ENCODE results near the gene FIBP. TPM values are rescaled to one million over a fixed set of nuclear protein-coding genes. Genes with fewer than 3 reads are reported as not detected.

FIBP gene
- polyA plus RNA-seq, 2 donors: 20.7 to 38.1 TPM

DNA sequence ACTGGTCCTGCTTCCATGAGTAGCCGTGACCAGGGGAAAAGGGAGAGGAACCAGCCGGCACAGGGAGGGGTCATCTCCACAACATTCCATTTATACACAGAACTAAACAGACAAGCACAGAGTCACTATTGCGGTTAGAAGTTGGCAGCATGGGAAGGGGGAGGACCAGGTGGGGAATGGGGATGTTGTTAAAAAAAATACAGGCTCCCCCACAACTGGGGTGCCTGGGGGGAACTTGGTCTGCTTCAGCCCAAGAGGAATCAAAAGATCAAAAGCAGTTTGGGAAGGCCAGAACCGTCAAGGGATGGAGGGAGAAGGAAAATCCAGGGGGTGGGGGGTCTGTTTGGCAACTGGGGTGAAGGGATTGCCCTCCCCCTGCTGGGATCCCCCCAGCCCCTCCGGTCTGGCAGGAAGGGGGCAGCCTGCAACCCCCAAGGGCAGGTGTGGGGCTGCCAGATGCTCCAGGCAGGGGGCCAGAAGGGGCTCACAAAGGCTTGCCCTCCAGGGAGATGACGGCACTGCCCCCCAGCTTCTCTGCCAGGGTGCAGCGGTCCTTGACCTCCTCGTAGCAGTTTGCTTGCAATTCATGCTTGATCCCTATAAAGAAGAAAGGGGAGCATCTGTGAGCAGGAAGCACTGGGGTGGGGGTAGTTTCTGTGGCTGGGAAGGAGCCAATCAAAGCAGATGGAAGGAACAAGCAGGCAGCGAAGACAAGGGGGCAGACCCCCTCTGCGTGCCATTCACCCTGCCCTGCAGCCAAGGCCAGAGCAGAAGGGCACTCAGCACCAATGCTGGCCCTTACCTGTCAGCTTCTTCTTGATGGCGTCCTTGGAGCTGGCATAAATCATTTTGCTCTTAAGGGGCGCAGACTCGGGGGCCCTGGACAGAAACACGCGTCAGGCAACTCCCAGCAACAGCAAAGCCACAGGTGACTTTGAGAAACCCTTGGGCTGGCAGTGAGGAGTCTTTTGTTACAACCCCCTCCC lies 33.1 kb downstream of the FIBP start:
- H3K4me1 ChIP-seq (ENCODE audit: control insufficient read depth in 2 of 2, insufficient read depth in 2 of 2, low read length in 1 of 2): peaks cover 4% of the 10 kb centered on the region in 2 donors
- no peak overlapping the region for H3K27ac ChIP-seq (ENCODE audit: low read depth in 2 of 2, low read length in 1 of 2)
- 73 to 75% methylated on average over 15 of the region's 15 CpGs for WGBS, 2 donors
- peaks cover 23 to 45% of the 10 kb centered on the region in 2 donors for H3K36me3 ChIP-seq (ENCODE audit: control insufficient read depth in 2 of 2, insufficient read depth in 2 of 2, low read length in 1 of 2)
- H3K4me3 ChIP-seq (ENCODE audit: low read depth in 1 of 2, low read length in 2 of 2): no peak overlapping the region
- peaks cover 0 to 3% of the 10 kb centered on the region in 2 donors for H3K9me3 ChIP-seq (ENCODE audit: control insufficient read depth in 2 of 2, insufficient read depth in 1 of 2, low read depth in 1 of 2, low read length in 1 of 2)
- no peaks in the 10 kb centered on the region for H3K27me3 ChIP-seq (ENCODE audit: control insufficient read depth in 1 of 2, insufficient read depth in 2 of 2, low read length in 2 of 2)

- Histone ChIP-seq H3K9me3 (ENCODE audit: control insufficient read depth in 2 of 2, insufficient read depth in 1 of 2, low read depth in 1 of 2, low read length in 1 of 2) (peaks cover 0 to 3% of the 10 kb centered on the region in 2 donors), H3K27me3 (ENCODE audit: control insufficient read depth in 1 of 2, insufficient read depth in 2 of 2, low read length in 2 of 2) (no peaks in the 10 kb centered on the region), H3K27ac (ENCODE audit: low read depth in 2 of 2, low read length in 1 of 2) (no peak overlapping the region), H3K4me1 (ENCODE audit: control insufficient read depth in 2 of 2, insufficient read depth in 2 of 2, low read length in 1 of 2) (peaks cover 4% of the 10 kb centered on the region in 2 donors), H3K4me3 (ENCODE audit: low read depth in 1 of 2, low read length in 2 of 2) (no peak overlapping the region), H3K36me3 (ENCODE audit: control insufficient read depth in 2 of 2, insufficient read depth in 2 of 2, low read length in 1 of 2) (peaks cover 23 to 45% of the 10 kb centered on the region in 2 donors)
- WGBS, 2 donors: 73 to 85% methylated on average over 4 of the region's 4 CpGs
Measured at GRCh38 chr11:65854161-65854592, 34.1 kb downstream of the FIBP start.

- Histone ChIP-seq H3K4me1 (ENCODE audit: control insufficient read depth in 2 of 2, insufficient read depth in 2 of 2, low read length in 1 of 2) (peaks cover 4% of the 10 kb centered on the region in 2 donors), H3K36me3 (ENCODE audit: control insufficient read depth in 2 of 2, insufficient read depth in 2 of 2, low read length in 1 of 2) (peaks cover 23 to 45% of the 10 kb centered on the region in 2 donors), H3K9me3 (ENCODE audit: control insufficient read depth in 2 of 2, insufficient read depth in 1 of 2, low read depth in 1 of 2, low read length in 1 of 2) (peaks cover 0 to 3% of the 10 kb centered on the region in 2 donors), H3K27ac (ENCODE audit: low read depth in 2 of 2, low read length in 1 of 2) (no peak overlapping the region), H3K27me3 (ENCODE audit: control insufficient read depth in 1 of 2, insufficient read depth in 2 of 2, low read length in 2 of 2) (no peaks in the 10 kb centered on the region), H3K4me3 (ENCODE audit: low read depth in 1 of 2, low read length in 2 of 2) (no peak overlapping the region)
- WGBS, 2 donors: 87 to 96% methylated on average over 6 of the region's 6 CpGs
Measured at GRCh38 chr11:65853246-65853979, 34.9 kb downstream of the FIBP start.

DNA sequence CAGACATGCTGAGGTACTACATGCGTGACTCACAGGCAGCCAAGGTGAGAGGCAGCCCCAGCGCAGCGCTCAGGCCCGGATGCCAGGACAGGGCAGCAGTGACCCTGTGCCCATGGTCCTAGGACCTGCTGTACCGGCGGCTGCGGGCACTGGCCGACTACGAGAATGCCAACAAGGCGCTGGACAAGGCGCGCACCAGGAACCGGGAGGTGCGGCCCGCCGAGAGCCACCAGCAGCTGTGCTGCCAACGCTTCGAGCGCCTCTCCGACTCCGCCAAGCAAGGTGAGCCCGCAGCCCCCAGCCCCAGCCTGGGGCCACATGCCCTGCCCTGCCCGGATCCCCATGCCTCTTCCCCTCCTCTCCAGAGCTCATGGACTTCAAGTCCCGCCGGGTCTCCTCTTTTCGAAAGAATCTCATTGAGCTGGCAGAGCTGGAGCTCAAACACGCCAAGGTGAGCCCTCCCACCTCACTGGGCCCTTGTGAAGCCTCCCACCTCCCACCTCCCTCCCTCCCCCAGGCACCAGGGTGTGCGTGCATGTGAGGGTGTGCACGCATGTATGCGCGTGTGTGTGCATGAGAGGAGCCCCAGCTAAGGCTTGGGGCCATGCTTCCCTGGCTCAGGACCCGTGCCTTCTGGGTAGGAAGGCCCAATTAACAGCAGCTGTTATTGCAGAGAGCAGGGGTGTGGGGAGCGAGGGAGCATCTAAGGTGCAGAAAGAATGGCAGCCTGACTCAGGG lies 35.6 kb downstream of the FIBP start:
- Histone ChIP-seq H3K9me3 (ENCODE audit: control insufficient read depth in 2 of 2, insufficient read depth in 1 of 2, low read depth in 1 of 2, low read length in 1 of 2) (peaks cover 0 to 3% of the 10 kb centered on the region in 2 donors), H3K4me1 (ENCODE audit: control insufficient read depth in 2 of 2, insufficient read depth in 2 of 2, low read length in 1 of 2) (peaks cover 4% of the 10 kb centered on the region in 2 donors), H3K27ac (ENCODE audit: low read depth in 2 of 2, low read length in 1 of 2) (no peak overlapping the region), H3K4me3 (ENCODE audit: low read depth in 1 of 2, low read length in 2 of 2) (no peak overlapping the region), H3K27me3 (ENCODE audit: control insufficient read depth in 1 of 2, insufficient read depth in 2 of 2, low read length in 2 of 2) (no peaks in the 10 kb centered on the region), H3K36me3 (ENCODE audit: control insufficient read depth in 2 of 2, insufficient read depth in 2 of 2, low read length in 1 of 2) (peaks cover 23 to 45% of the 10 kb centered on the region in 2 donors)
- 86 to 90% methylated on average over 33 of the region's 33 CpGs for WGBS, 2 donors

GRCh38 chr11:65851811-65852507 lies 36.3 kb downstream of the FIBP start:
- no peak overlapping the region for H3K4me3 ChIP-seq (ENCODE audit: low read depth in 1 of 2, low read length in 2 of 2)
- no peak overlapping the region for H3K27ac ChIP-seq (ENCODE audit: low read depth in 2 of 2, low read length in 1 of 2)
- peaks cover 0 to 3% of the 10 kb centered on the region in 2 donors for H3K9me3 ChIP-seq (ENCODE audit: control insufficient read depth in 2 of 2, insufficient read depth in 1 of 2, low read depth in 1 of 2, low read length in 1 of 2)
- 80 to 88% methylated on average over 10 of the region's 10 CpGs for WGBS, 2 donors
- H3K4me1 ChIP-seq (ENCODE audit: control insufficient read depth in 2 of 2, insufficient read depth in 2 of 2, low read length in 1 of 2): peaks cover 4% of the 10 kb centered on the region in 2 donors
- no peaks in the 10 kb centered on the region for H3K27me3 ChIP-seq (ENCODE audit: control insufficient read depth in 1 of 2, insufficient read depth in 2 of 2, low read length in 2 of 2)
- H3K36me3 ChIP-seq (ENCODE audit: control insufficient read depth in 2 of 2, insufficient read depth in 2 of 2, low read length in 1 of 2): peaks cover 23 to 45% of the 10 kb centered on the region in 2 donors

- 88 to 90% methylated on average over 14 of the region's 14 CpGs for whole genome bisulfite sequencing, 2 donors
- H3K4me3 ChIP-seq (ENCODE audit: low read depth in 1 of 2, low read length in 2 of 2): no peak overlapping the region
- H3K4me1 ChIP-seq (ENCODE audit: control insufficient read depth in 2 of 2, insufficient read depth in 2 of 2, low read length in 1 of 2): peaks cover 0 to 4% of the 10 kb centered on the region in 2 donors
- H3K9me3 ChIP-seq (ENCODE audit: control insufficient read depth in 2 of 2, insufficient read depth in 1 of 2, low read depth in 1 of 2, low read length in 1 of 2): peaks cover 0 to 3% of the 10 kb centered on the region in 2 donors
- H3K36me3 ChIP-seq (ENCODE audit: control insufficient read depth in 2 of 2, insufficient read depth in 2 of 2, low read length in 1 of 2): peaks cover 23 to 44% of the 10 kb centered on the region in 2 donors
- H3K27ac ChIP-seq (ENCODE audit: low read depth in 2 of 2, low read length in 1 of 2): no peak overlapping the region
- H3K27me3 ChIP-seq (ENCODE audit: control insufficient read depth in 1 of 2, insufficient read depth in 2 of 2, low read length in 2 of 2): no peaks in the 10 kb centered on the region
Measured at GRCh38 chr11:65851083-65851579, 37.1 kb downstream of the FIBP start.

GRCh38 chr11:65850217-65851082 lies 37.8 kb downstream of the FIBP start:
- Histone ChIP-seq H3K4me3 (ENCODE audit: low read depth in 1 of 2, low read length in 2 of 2) (no peak overlapping the region), H3K4me1 (ENCODE audit: control insufficient read depth in 2 of 2, insufficient read depth in 2 of 2, low read length in 1 of 2) (peaks cover 0 to 2% of the 10 kb centered on the region in 2 donors), H3K27me3 (ENCODE audit: control insufficient read depth in 1 of 2, insufficient read depth in 2 of 2, low read length in 2 of 2) (no peaks in the 10 kb centered on the region), H3K9me3 (ENCODE audit: control insufficient read depth in 2 of 2, insufficient read depth in 1 of 2, low read depth in 1 of 2, low read length in 1 of 2) (peaks cover 0 to 3% of the 10 kb centered on the region in 2 donors), H3K36me3 (ENCODE audit: control insufficient read depth in 2 of 2, insufficient read depth in 2 of 2, low read length in 1 of 2) (peaks cover 18 to 38% of the 10 kb centered on the region in 2 donors), H3K27ac (ENCODE audit: low read depth in 2 of 2, low read length in 1 of 2) (no peak overlapping the region)
- 74 to 82% methylated on average over 20 of the region's 20 CpGs for WGBS, 2 donors

DNA sequence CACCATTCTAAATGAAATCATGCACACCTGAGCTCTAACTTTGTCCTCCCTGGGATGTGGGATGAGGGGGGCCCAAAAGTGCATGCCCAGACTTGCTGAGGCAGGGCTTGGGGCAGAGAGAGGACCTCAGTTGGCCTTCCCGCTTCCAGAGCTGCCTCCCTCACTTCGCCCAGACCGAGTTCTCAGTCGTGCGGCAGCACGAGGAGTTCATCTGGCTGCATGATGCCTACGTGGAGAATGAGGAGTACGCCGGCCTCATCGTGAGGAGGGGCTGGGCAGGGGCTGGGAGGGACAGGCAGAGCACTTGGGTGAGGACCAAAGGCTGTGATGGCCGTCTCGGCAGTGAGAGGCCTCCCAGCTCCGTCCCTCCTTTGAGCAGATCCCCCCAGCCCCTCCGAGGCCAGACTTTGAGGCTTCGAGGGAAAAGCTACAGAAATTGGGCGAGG lies 38.5 kb downstream of the FIBP start:
- Histone ChIP-seq H3K4me1 (ENCODE audit: control insufficient read depth in 2 of 2, insufficient read depth in 2 of 2, low read length in 1 of 2) (no peaks in the 10 kb centered on the region), H3K27me3 (ENCODE audit: control insufficient read depth in 1 of 2, insufficient read depth in 2 of 2, low read length in 2 of 2) (no peaks in the 10 kb centered on the region), H3K27ac (ENCODE audit: low read depth in 2 of 2, low read length in 1 of 2) (no peak overlapping the region), H3K9me3 (ENCODE audit: control insufficient read depth in 2 of 2, insufficient read depth in 1 of 2, low read depth in 1 of 2, low read length in 1 of 2) (peaks cover 0 to 3% of the 10 kb centered on the region in 2 donors), H3K36me3 (ENCODE audit: control insufficient read depth in 2 of 2, insufficient read depth in 2 of 2, low read length in 1 of 2) (peaks cover 12 to 31% of the 10 kb centered on the region in 2 donors), H3K4me3 (ENCODE audit: low read depth in 1 of 2, low read length in 2 of 2) (no peak overlapping the region)
- 45 to 58% methylated on average over 16 of the region's 16 CpGs for WGBS, 2 donors
